HepG2 (cell line): Measurements from ENCODE around the gene MLXIPL. TPM values are rescaled to one million over a fixed set of nuclear protein-coding genes. Genes with fewer than 3 reads are reported as not detected.

Source experiments
- ATAC-seq: fragments of 200-7000 bp; cut with Tn5 transposase; 3 replicates; pipeline ENCODE4 v1.9.1; 2020; ENCODE audit warnings: mild to moderate bottlenecking, moderate library complexity
- BruUV-seq: library from RNA; stranded (reverse); fragments of 400-500 nt; replicated peaks from 2 replicates; lab custom pipeline; 2021; lab: Mats Ljungman, UMichigan
- CTCF ChIA-PET: fragments of 300-600 bp; formaldehyde crosslinking; extraction: SDS; loops from one replicate; lab custom pipeline; 2021; ENCODE audit warnings: low total read pairs, inconsistent platforms, low intra/inter-chr PET ratio; lab: Yijun Ruan, JAX
- POLR2A ChIA-PET: fragments of 350-600 bp; sonication (Branson Sonifier 250); formaldehyde crosslinking; loops from one replicate; lab custom pipeline; 2020; ENCODE audit warnings: antibody characterized with exemption, inconsistent platforms; lab: Yijun Ruan, JAX
- DNase-seq: peaks from one replicate; pipeline ENCODE4 v3.0.0-alpha.2; 2015; ENCODE audit warnings: low spot score
- FAIRE-seq: peaks from 3 replicates; lab custom pipeline; 2011; peaks lifted over from hg19 to GRCh38; lab: Jason Lieb, UNC
- H2AFZ ChIP-seq: one replicate; pipeline ENCODE4 v1.6.1; 2011; ENCODE audit warnings: low read length, inconsistent platforms
- H3K27ac ChIP-seq: fragments of 300-600 bp; 3 replicates; pipeline ENCODE4 v1.8.0; 2011; ENCODE audit warnings: mixed run types, mild to moderate bottlenecking, mixed read lengths, low read length, inconsistent platforms; ENCODE audit not compliant: insufficient read depth; ENCODE audit errors: extremely low read length
- H3K27me3 ChIP-seq, 2 experiments: fragments of 200-600 bp in 1 of 2; 2 replicates in 1 of 2; 3 replicates in 1 of 2; pipeline versions ENCODE4 v1.6.0 to v1.8.0; 2011; ENCODE audit warnings: low read length in 2 of 2, mild to moderate bottlenecking in 2 of 2, moderate library complexity in 2 of 2, inconsistent platforms in 1 of 2; ENCODE audit not compliant: insufficient read depth in 2 of 2, control insufficient read depth in 1 of 2
- H3K36me3 ChIP-seq, 2 experiments: fragments of 200-600 bp in 1 of 2; replicated peaks in 1 of 2; 2 replicates in 1 of 2; 3 replicates in 1 of 2; pipeline versions ENCODE4 v1.5.1 to v1.8.0; 2011; ENCODE audit warnings: low read length in 2 of 2, inconsistent platforms in 1 of 2; ENCODE audit not compliant: insufficient read depth in 2 of 2, control insufficient read depth in 1 of 2
- H3K4me1 ChIP-seq: 2 replicates; pipeline ENCODE4 v1.5.1; 2012; ENCODE audit warnings: low read length, inconsistent platforms; ENCODE audit not compliant: insufficient read depth
- H3K4me2 ChIP-seq: 2 replicates; pipeline ENCODE4 v1.6.0; 2011; ENCODE audit warnings: low read depth, low read length, inconsistent platforms
- H3K4me3 ChIP-seq, 3 experiments: fragments of 200-600 bp in 1 of 3; sonication (generic), shearing (Covaris generic) in 1 of 3; replicated peaks in 1 of 3; 2 replicates each; pipeline ENCODE4 v1.5.1; 2011 to 2016; ENCODE audit warnings: low read length in 3 of 3, inconsistent platforms in 2 of 3, low read depth in 2 of 3, mild to moderate bottlenecking in 2 of 3, control low read depth in 1 of 3, mixed read lengths in 1 of 3; ENCODE audit not compliant: insufficient read depth in 1 of 3
- H3K79me2 ChIP-seq: one replicate; pipeline ENCODE4 v1.6.1; 2011; ENCODE audit warnings: low read length, inconsistent platforms; ENCODE audit not compliant: insufficient read depth
- H3K9ac ChIP-seq: 2 replicates; pipeline ENCODE4 v1.6.0; 2011; ENCODE audit warnings: mild to moderate bottlenecking, low read depth, low read length, inconsistent platforms; ENCODE audit not compliant: insufficient read depth
- H3K9me3 ChIP-seq: 2 replicates; pipeline ENCODE4 v1.5.1; 2012; ENCODE audit warnings: mild to moderate bottlenecking, low read length
- H4K20me1 ChIP-seq: 2 replicates; pipeline ENCODE4 v1.6.0; 2011; ENCODE audit warnings: inconsistent platforms, mild to moderate bottlenecking, low read length, moderate library complexity; ENCODE audit not compliant: insufficient read depth
- CC2D1A ChIP-seq: sonication (generic); formaldehyde crosslinking; IDR thresholded peaks from 2 replicates; pipeline ENCODE4 v1.8.1; 2023; ENCODE audit warnings: mild to moderate bottlenecking, missing genetic modification reagents
- ELF1 ChIP-seq: sonication (generic); formaldehyde crosslinking; IDR thresholded peaks from 2 replicates; pipeline ENCODE4 v1.4.0; 2020; ENCODE audit warnings: missing genetic modification reagents
- FOXJ3 ChIP-seq: sonication (generic); formaldehyde crosslinking; IDR thresholded peaks from 2 replicates; pipeline ENCODE4 v1.4.0; 2020; ENCODE audit warnings: missing genetic modification reagents, mild to moderate bottlenecking, borderline replicate concordance
- FOXK2 ChIP-seq: fragments of 450-650 bp; IDR thresholded peaks from 2 replicates; pipeline ENCODE4 v1.6.1; 2016
- KDM5B ChIP-seq: sonication (generic); formaldehyde crosslinking; IDR thresholded peaks from 2 replicates; pipeline ENCODE4 v1.4.0; 2020; ENCODE audit warnings: missing genetic modification reagents, mild to moderate bottlenecking, borderline replicate concordance
- KLF15 ChIP-seq: sonication (generic); formaldehyde crosslinking; IDR thresholded peaks from 2 replicates; pipeline ENCODE4 v1.8.1; 2023; ENCODE audit warnings: borderline replicate concordance, mild to moderate bottlenecking, inconsistent platforms, missing genetic modification reagents, mixed read lengths
- RELA ChIP-seq: sonication (generic); formaldehyde crosslinking; IDR thresholded peaks from 2 replicates; pipeline ENCODE4 v1.4.0; 2020; ENCODE audit warnings: missing genetic modification reagents
- ZBTB20 ChIP-seq: sonication (generic); formaldehyde crosslinking; IDR thresholded peaks from 2 replicates; pipeline ENCODE4 v1.8.1; 2023; ENCODE audit warnings: missing genetic modification reagents, low read depth, mild to moderate bottlenecking, borderline replicate concordance
- ZNF20 ChIP-seq: sonication (generic); formaldehyde crosslinking; IDR thresholded peaks from 2 replicates; pipeline ENCODE4 v1.4.0; 2020; ENCODE audit warnings: mild to moderate bottlenecking, moderate library complexity, missing genetic modification reagents
- ZNF296 ChIP-seq: sonication (generic); formaldehyde crosslinking; conservative IDR thresholded peaks from 2 replicates; pipeline ENCODE4 v1.5.0; 2020; ENCODE audit warnings: mild to moderate bottlenecking, missing genetic modification reagents
- ZNF703 ChIP-seq: sonication (generic); formaldehyde crosslinking; IDR thresholded peaks from 2 replicates; pipeline ENCODE4 v1.5.1; 2020; ENCODE audit warnings: missing genetic modification reagents, mild to moderate bottlenecking, moderate library complexity, borderline replicate concordance
- WGBS: methylation state at CpG from one replicate; pipeline ENCODE4 v1.1.6; 2017; ENCODE audit warnings: low lambda C conversion rate; 5-methylcytosine and 5-hydroxymethylcytosine counted together
- in situ Hi-C: cut with HindIII; loops from 2 replicates; pipeline ENCODE4 v1.10.0; 2017; ENCODE audit warnings: low pct_unique_long_range_greater_than_20kb; ENCODE audit not compliant: extremely low pct_ligation_motif_present
- intact Hi-C: fragments of 100-400 bp; cut with micrococcal nuclease; formaldehyde crosslinking; loops from one replicate; pipeline ENCODE4 v1.10.0; 2022; ENCODE audit not compliant: unreplicated experiment
- polyA plus RNA-seq, 8 experiments: library from polyadenylated mRNA; depleted of rRNA in 3 of 8; stranded (reverse) in 7 of 8; unstranded in 1 of 8; fragments of >200 nt; fragmentation: Illumina TruSeq in 4 of 8; extraction: Trizol in 4 of 8; gene quantifications; 2 replicates each; pipeline versions ENCODE4 v1.2.1 to v1.2.3, GENCODE V29; 2011 to 2016; ENCODE audit warnings: low read depth in 4 of 8, missing spikeins in 1 of 8, mixed read lengths in 1 of 8; ENCODE audit not compliant: insufficient read depth in 1 of 8
- total RNA-seq, 5 experiments: library from RNA; depleted of rRNA; stranded (reverse); fragments of >200 nt; fragmentation: Illumina TruSeq; extraction: Trizol; gene quantifications; 2 replicates each; pipeline ENCODE4 v1.2.3, GENCODE V29; 2016; ENCODE audit warnings: low read depth in 1 of 5
- TF ChIP-seq, protein P1 (sequence below): IDR thresholded peaks from 2 replicates; pipeline ENCODE4 v1.6.1; 2016; ENCODE audit warnings: low read depth
- TF ChIP-seq, protein P2 (sequence below): IDR thresholded peaks from 2 replicates; pipeline ENCODE4 v1.6.1; 2016; ENCODE audit warnings: low read depth, control low read depth
- TF ChIP-seq, protein P3 (sequence below): sonication (generic); formaldehyde crosslinking; IDR thresholded peaks from 2 replicates; pipeline ENCODE4 v1.8.1; 2023; ENCODE audit warnings: mild to moderate bottlenecking, moderate library complexity, missing genetic modification reagents
- TF ChIP-seq, protein P4 (sequence below): sonication (generic); formaldehyde crosslinking; IDR thresholded peaks from 2 replicates; pipeline ENCODE4 v1.4.0; 2020; ENCODE audit warnings: missing genetic modification reagents

MLXIPL gene
- total and polyA plus RNA-seq, 2 of the 13 experiments (the other 11 are each of a cell fraction or from before 2014, with no cell fraction given), result 51.6 to 60.1 TPM

DNA sequence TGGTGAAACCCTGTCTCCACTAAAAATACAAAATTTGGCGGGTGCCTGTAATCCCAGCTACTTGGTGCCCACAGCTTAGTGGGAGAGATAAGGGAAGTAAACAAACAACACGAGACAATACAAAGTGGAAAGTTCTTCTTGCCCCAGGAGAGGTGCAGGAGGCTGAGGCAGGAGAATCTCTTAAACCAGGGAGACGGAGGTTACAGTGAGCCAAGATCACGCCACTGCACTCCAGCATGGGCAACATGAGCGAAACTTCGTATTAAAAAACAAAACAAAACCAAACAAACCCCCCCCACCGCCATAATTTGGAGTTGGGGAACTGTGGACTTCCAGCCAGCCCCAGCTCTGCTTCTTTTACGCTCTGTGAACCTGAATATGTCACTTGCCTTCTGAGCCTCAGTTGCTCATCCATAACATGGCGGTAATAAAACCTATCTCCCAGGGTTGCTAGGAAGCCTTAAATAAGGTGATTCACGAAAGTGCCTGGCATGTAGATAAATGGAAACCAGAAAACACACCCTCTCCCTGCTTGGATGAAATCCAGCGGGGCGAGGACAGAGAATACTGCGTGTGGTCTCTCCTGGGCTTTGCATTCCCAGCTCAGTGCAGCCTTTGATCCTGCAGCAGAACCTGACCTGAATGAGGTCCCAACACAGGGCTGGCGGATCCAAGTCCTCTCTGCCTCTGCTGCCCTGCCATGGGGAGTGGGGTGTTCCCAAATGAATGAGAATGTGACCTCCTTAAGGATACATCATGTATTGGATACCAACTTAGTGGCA, 10.2 kb downstream of the MLXIPL start (continued):
- TF ChIP-seq, protein P1, sequence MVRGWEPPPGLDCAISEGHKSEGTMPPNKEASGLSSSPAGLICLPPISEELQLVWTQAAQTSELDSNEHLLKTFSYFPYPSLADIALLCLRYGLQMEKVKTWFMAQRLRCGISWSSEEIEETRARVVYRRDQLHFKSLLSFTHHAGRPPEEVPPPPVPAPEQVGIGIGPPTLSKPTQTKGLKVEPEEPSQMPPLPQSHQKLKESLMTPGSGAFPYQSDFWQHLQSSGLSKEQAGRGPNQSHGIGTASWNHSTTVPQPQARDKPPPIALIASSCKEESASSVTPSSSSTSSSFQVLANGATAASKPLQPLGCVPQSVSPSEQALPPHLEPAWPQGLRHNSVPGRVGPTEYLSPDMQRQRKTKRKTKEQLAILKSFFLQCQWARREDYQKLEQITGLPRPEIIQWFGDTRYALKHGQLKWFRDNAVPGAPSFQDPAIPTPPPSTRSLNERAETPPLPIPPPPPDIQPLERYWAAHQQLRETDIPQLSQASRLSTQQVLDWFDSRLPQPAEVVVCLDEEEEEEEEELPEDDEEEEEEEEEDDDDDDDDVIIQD (CRISPR knock-in tag), result peak; percentile 18; the same call in 1 of the 2 replicates
- TF ChIP-seq ELF1 (CRISPR knock-in tag) (no peak), ZNF703 (no peak), FOXK2 (no peak)
- TF ChIP-seq, all 625 proteins: peak for 40

DNA sequence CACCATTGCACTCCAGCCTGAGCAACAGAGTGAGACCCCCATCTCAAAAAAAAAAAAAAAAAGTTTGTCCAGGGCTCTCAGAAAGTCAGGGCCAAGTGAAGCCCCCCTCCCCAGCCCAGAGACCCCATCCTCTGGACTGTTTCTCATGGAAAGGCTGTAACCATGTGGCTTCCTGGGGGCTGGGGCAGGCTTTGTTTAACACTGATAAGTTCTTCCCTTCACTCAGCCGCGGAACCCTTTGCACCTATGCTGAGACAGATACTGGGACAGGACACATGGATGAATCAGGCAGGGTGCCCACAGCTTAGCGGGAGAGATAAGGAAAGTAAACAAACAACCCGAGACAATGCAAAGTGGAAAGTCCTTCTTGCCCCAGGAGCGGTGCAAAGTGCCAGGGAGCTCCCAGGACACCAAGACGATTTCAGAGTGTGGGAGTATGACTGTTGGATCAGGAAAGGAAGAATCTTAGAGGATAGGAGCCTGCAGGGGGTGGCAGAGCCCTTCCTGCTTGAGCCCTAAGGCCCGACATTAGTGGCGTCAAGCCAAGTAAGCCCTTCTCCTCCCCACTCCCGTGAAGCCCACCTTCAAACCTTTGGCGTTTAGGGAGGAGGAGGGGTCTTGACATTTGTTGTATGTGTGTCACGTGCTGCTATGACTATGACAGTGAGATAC, 11.6 kb downstream of the MLXIPL start:
- FAIRE-seq (peak; percentile 100), ATAC-seq (peak; percentile 80), DNase-seq (peak; percentile 99)
- peaks cover 58% of the 10 kb centered on the region for H4K20me1 ChIP-seq
- intact Hi-C loops, result loop anchor here (2.0 to 5.0 kb wide), 2 partner anchors 52 to 115 kb away; no protein-coding TSS in a partner anchor
- WGBS, result 2% methylated on average over 10 of the region's 11 CpGs
- no peaks in the 10 kb centered on the region for H3K27me3 ChIP-seq
- H3K36me3 ChIP-seq, result peaks cover 15 to 56% of the 10 kb centered on the region in 2 experiments
- H3K4me3 ChIP-seq, result peak overlapping the region in 1 of 3 experiments; percentile 6; a peak in 1 of 6 replicates
- in situ Hi-C loops, result loop anchor here (5.0 kb wide), 1 partner anchor 55 kb away; the partner anchor contains the start of gene VPS37D
- ChIA-PET POLR2A (interaction anchor here (0.8 to 19.7 kb wide), 13 partner anchors 6 to 122 kb away, joined by 3 to 416 read pairs (median 5); partner anchors contain the start of genes MLXIPL, STX1A and VPS37D), CTCF (interaction anchor here (1.3 kb wide), 1 partner anchor 11 kb away, joined by 3 read pairs; the partner anchor contains the start of gene MLXIPL)
- H2AFZ ChIP-seq, result no peak overlapping the region
- H3K9ac ChIP-seq, result peak overlapping the region; percentile 23
- peaks cover 98% of the 10 kb centered on the region for H3K4me1 ChIP-seq
- H3K79me2 ChIP-seq, result peaks cover 22% of the 10 kb centered on the region
- no TSS peak for BruUV-seq
- H3K27ac ChIP-seq, result peak overlapping the region; percentile 76
- H3K4me2 ChIP-seq, result peak overlapping the region; percentile 45
- no peaks in the 10 kb centered on the region for H3K9me3 ChIP-seq
- TF ChIP-seq CC2D1A (CRISPR knock-in tag) (no peak), ZBTB20 (CRISPR knock-in tag) (peak; percentile 83; the same call in 1 of the 2 replicates), KDM5B (CRISPR knock-in tag) (peak; percentile 57; the same call in 1 of the 2 replicates), ZNF296 (CRISPR knock-in tag) (no peak), KLF15 (CRISPR knock-in tag) (no peak), RELA (CRISPR knock-in tag) (no peak), FOXJ3 (CRISPR knock-in tag) (peak; percentile 95), ZNF20 (no peak)
- TF ChIP-seq, protein P2, sequence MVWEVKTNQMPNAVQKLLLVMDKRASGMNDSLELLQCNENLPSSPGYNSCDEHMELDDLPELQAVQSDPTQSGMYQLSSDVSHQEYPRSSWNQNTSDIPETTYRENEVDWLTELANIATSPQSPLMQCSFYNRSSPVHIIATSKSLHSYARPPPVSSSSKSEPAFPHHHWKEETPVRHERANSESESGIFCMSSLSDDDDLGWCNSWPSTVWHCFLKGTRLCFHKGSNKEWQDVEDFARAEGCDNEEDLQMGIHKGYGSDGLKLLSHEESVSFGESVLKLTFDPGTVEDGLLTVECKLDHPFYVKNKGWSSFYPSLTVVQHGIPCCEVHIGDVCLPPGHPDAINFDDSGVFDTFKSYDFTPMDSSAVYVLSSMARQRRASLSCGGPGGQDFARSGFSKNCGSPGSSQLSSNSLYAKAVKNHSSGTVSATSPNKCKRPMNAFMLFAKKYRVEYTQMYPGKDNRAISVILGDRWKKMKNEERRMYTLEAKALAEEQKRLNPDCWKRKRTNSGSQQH (CRISPR knock-in tag), result no peak; the same call in 1 of the 2 replicates
- TF ChIP-seq, protein P3, sequence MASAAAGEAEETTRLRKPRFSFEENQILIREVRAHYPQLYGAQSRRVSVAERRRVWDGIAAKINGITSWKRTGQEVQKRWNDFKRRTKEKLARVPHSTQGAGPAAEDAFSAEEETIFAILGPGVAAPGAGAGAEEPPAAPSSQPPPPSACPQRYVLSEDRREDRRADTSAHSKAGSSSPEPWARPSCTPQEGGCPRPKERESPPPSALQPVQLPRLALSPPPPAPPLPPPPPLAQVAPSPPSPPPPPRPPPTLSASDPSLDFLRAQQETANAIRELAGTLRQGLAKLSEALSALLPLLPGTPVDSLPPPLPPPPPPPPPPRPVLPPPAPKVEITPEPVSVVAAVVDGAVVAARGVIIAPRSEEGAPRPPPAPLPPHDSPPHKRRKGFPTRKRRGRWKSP (CRISPR knock-in tag), result peak; percentile 89
- TF ChIP-seq, protein P4, sequence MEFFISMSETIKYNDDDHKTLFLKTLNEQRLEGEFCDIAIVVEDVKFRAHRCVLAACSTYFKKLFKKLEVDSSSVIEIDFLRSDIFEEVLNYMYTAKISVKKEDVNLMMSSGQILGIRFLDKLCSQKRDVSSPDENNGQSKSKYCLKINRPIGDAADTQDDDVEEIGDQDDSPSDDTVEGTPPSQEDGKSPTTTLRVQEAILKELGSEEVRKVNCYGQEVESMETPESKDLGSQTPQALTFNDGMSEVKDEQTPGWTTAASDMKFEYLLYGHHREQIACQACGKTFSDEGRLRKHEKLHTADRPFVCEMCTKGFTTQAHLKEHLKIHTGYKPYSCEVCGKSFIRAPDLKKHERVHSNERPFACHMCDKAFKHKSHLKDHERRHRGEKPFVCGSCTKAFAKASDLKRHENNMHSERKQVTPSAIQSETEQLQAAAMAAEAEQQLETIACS (CRISPR knock-in tag), result no peak
